Effector CD4-positive, alpha-beta T cell (primary cell): Measurements from ENCODE around the gene AFF2.

Source experiments
- DNase-seq: peaks from one replicate; pipeline ENCODE4 v3.0.0-alpha.2; 2020

Gene AFF2

DNA sequence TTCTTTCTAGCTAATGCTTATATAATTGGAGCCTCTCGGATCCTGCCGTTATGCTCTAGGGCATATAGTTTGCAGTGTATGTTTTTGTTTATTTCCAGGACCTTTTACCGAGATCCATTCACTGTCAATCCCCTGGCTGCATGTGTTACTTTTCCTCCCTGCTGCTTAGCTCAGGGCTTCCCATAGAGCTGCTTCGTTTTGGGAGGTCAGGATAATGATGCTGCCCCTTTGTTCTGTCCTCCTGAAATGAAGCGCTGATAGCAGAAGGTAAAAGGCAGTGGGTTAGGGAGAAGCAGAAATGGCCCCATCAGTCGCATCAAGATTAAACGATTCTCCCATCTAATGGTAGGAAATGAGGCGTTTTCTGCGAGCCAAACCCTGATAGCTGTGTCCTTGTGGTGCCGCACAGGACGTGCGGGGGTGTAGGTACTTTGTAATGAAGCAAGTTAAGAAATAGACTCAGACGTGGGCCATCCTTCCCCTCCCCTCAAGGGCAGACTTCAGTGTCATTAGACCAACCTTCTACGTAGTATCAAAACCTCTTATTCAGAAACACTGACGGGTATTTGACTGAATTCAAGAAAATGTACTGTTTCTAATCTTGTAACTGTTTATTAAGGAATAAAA is 37.3 kb downstream of the AFF2 start:
- no peak for DNase-seq

DNA sequence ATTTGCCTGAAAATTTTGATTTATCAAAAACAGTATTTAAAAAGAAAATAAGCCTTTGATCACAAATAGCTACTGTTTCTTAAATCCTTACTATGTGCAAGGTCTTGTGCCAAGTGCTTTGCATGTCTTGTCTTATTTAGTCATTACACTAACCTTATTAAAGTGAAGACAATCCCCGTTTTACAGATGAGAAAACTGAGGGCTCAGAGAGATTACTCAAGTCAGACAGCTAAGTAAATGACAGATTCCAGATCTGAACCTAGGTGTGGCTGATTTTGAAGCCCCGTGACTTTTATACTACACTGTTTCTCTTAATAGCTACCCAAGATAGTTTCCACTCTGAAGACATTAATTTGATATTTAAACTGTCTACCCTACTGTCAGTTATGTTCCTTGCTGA is 38.2 kb downstream of the AFF2 start:
- no peak for DNase-seq

DNA sequence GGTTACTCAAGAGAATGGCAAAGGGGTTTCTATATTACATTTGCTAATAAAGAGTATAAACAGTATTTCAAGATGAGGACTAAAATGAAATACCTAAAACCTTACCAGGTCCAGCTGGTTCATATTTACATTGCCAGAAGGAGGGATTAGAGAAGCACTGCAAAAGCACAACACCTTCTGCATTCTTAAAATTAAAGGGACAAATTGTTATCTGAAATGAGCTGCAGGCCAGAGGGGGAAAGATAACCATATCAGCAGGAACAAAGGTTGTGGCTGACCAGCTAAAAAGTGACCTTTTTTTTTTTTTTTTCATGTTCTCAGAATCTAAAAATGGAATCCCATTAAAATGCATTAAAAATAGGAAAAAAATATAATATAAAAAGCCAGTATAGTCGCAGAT is 39.7 kb downstream of the AFF2 start:
- DNase-seq, result no peak

DNA sequence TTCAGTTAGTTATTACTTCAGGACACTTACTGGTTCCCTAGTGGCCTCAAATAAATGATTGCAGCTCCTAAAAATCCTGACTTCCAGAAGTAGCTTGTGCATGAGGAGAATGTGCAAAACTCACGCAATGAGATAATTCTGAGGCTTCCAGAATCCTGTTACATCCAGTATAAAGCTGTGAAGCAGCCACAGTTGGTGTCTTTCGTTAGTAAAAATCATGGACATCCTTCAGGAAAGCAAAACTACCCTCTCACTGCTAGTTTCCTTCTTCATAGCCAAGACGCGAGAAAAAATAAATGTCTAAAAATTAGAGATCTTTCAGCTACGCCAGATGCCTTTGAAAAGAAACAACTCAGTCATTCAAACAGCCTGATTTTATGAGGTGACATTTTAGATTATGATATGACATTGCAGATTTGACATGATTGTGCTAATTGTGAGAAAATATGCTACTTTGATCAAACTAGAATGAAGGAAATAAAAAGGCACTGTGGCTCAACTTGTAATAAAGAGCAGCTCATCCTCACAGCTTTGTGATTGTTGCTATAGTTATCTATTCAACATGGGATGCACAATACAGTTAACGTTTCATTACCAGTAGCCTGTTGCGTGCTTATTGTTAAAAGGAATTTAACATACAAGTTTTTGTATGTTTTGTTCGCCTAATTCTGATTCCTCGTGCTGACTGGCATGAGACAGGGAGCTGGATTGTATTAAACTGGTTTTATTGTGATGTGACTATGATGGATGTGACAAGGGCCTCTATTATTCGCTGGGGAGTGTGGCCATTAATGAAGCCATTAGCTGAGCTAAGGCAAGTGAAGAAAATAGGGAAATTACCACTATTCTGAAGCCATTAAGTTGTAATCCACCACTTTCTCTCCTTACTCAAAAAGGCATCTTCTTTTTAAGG is 40.5 kb downstream of the AFF2 start:
- no peak for DNase-seq

DNA sequence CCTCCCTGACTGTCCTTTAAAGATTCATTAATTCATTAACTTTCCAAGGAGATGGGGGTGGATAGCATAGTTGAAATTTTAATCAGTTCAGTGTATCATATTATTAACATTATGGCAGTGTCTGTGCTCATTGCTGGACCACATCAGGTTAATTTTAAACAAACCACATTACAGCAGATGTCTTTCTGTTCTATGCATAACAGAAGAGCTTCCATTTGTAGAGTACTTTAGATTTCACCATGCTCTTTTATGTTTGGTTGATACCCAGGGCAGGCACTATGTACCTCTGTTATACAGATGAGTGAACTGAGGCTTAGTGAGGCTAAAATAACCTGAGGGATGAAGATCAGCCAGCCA is 41.1 kb downstream of the AFF2 start:
- DNase-seq, result no peak

DNA sequence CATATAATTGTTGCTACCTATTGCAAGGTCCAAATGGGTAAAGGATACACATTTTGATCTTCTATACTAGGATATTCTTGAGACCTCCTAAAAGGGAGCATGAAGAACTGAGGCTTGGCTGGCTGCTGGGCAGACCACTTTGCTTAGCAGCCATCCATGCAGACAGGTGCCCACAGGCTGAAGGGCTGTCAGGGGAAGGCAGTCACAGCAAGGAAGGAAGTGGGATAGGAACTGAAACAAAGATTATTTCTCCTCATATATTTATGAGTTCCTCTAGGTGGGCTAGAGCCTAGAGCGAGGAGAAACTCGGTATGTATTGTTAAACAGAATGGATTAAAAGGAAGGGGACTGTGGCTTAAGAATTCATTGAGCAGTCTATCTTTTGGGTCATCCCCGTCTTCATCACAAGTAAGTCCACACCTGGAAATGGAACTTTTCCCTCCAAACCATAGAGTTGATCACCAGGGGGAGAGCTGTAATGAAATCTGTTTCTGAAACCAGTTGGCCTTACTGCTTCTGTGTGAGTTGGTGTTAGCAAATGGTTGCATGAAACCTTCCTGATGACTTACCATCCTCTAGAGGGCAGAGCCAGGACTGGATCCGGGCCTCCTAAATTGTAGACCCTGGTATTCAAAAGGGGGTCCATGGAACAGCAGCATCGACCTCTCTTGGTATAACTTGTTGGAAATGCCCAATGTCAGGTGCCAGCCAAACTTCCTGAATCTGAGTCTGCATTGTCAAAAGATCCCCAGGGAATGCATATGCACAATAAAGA is 42.3 kb downstream of the AFF2 start:
- no peak for DNase-seq

DNA sequence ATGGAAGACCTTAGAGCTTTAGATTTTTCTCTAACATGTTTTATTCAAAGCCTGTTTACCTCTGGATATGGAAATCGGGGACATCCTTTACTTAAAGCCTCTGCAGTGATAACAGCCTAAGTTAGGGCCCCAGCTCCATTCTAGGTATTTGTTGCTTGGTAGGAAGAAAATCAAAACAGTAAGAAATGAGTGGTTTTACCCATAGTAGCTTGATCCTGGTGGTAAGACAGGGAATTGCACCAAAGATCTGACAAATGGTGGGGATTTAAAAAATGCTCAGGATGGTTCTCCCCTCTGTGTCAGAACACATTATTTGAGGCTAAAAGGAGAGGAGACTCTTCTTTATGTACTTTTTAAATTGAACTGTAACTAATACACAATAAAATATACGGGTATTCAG is 52.4 kb downstream of the AFF2 start:
- no peak for DNase-seq

DNA sequence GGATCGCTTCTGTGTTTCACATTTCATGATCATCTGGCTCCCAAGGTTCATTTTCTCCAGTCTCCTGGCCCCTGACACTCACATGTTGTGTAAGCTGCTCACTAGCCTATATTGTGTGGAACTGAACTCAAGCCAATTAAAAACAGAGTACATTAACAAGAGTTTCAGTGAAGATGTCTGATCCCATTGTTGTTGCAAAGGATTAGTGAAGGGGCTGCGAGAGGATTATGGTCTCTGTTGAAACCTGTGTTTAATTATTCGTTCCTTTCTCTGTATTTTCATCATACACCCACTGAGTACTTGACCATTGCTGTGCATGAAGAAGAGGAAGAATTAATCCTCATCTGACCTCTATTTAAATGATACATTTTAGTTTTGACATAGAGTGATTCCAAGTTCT is 54.7 kb downstream of the AFF2 start:
- no peak for DNase-seq

DNA sequence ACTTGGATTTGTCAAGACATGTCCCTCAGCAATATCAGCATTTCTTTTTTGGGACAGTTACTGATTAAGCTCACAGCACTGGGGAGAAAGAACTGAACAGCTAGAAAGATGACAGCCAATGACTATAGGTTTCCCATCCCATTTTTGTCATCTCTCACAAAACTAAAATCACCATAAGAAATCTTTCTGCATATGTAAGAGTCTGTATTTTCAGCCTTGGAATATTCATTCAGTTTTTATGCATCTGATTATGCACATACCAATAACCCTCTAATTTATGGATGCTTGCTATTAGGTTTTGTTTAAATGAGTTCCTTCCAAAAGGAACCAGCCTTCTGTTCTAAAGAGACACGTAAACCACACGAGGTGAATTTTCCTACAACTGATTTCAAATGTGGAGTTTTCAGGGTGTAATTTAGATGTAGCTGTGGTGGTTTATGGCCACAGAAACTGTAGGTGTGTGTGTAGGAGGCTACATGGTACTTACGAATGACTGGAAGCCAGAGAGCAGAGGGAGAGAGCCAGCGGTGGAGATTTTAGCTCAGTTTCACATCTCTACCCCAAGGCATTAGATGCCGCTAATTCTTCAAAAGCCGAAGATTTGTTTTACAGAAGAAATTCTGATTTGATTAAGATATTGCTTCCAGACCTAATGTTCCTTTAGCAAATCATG is 55.3 kb downstream of the AFF2 start:
- DNase-seq, result no peak

DNA sequence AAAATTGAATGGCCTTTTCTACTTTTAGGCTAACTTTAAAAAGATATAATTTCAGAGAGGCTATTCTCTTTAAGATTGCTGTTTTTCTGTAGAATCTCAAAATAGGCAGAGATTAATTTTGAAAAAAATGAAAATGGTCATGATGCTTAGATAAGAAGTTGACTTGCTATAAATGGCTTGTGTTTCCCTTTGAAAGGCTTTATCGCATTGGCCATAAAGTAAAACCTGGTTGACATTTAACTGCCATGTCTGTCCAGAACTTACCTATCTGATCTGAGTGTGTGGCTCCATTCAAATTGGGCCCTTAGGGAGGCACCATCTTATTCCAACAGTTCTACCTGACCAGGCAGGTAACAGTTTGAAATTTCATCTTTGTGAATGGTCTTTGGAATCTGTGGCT is 56.1 kb downstream of the AFF2 start:
- DNase-seq, result no peak

DNA sequence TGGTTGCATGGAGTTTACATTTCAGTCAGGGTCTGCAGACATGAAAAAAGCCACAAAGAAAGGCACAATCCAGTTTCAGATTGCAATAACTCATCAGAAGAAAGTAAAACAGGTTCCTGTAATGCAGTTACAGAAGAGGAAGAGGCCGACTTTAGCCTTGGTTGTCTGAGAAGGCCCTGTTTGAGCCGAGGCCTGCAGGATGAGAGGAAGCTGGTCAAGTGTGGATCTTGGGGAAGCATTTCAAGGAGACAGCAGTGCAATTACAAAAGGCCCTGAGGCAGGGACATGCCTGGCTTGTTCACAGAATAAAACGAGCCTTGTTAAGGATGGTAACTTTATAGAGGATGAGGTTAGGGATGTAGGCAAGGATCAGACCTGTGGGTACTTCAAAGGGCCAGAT is 62.4 kb downstream of the AFF2 start:
- DNase-seq, result no peak

DNA sequence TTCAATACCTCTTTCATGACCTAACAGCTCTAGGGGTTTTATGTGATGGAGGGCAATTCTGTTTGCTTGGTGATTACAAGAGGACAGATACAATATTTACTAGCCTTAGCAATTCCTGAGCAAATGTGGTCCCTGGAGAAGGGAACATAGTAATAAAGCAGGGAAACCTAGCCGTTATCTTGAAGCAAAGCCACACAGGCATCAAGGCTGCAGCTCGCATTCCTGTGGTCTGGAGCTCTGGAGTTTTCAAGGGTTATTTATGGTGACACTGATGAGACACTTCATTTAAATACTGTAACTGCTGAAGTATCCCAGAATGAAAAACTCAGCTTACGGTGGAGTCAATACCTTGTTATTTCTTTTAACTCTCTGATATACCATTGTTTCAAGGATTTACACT is 66.8 kb downstream of the AFF2 start:
- no peak for DNase-seq

DNA sequence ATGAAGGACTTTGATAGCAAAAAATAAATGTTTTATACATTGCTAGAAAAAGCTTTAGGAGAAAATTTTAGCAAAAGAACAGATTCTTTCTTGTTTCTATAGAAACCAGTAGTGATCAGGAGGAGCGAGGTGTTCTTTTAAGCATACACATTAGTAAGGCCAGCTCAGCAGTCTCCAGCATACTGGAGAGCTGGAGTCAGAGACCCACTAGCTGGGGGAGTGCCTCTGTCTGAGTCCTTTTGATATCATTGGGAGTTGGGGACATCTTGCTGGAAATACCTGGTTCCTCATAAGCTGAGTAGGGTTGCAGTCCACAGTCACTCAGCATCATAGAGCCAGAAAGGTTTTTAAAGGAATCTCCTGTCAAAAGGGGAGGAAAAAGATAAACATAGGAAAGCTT is 67.4 kb downstream of the AFF2 start:
- DNase-seq, result no peak

DNA sequence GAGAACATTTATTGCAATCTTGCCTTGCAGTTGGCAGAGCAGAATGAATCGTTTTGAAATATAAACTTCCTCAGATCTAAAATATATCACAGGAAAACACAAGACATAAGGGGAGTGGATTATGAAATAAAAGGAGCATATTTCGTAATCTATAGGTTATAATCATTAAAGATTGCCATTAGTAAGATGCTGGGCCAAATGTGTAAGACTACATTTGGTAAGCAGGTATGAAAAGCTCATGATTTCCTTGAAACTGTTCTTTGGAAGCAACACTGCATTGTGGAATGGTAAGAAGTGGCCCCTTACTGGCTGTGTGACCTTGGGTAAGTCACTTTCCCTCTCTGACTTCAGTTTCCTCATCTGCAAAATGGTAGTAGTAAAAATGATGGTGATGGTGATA is 68.3 kb downstream of the AFF2 start:
- DNase-seq, result no peak

DNA sequence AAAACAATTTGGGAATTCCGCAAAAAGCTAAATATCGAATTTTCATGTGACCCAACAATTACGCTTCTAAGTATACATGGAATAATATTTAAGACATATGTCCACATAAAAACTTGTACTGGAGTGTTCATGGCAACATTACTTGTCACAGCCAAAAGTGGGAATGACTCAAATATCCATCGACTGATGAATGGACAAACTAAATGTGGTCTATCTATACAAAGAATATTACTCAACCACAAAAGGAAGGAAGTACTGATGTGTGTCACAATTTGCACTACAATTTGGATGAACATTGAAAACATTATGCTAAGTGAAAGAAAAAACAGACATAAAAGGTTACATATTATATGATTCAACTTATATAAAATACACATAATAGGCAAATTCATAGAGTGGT is 71.9 kb downstream of the AFF2 start:
- no peak for DNase-seq

DNA sequence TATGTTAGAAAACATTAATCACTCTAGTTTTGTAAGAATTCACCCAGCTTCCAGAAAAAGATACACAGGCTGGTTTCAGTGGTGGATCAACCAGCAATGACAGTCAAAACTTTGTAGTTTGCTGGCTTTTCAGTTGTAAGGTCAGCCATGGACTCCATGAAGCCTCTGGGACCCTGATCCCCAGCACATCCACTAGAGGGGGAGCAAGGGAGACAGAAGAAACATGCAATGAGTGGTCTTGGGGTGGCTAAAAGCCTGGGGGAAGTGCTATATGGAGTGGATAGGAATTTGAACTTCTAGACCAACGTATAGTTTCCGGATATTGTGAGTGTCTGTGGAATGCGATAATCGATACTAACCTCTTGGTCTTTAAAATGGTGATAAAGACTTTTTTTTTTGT is 72.7 kb downstream of the AFF2 start:
- no peak for DNase-seq

DNA sequence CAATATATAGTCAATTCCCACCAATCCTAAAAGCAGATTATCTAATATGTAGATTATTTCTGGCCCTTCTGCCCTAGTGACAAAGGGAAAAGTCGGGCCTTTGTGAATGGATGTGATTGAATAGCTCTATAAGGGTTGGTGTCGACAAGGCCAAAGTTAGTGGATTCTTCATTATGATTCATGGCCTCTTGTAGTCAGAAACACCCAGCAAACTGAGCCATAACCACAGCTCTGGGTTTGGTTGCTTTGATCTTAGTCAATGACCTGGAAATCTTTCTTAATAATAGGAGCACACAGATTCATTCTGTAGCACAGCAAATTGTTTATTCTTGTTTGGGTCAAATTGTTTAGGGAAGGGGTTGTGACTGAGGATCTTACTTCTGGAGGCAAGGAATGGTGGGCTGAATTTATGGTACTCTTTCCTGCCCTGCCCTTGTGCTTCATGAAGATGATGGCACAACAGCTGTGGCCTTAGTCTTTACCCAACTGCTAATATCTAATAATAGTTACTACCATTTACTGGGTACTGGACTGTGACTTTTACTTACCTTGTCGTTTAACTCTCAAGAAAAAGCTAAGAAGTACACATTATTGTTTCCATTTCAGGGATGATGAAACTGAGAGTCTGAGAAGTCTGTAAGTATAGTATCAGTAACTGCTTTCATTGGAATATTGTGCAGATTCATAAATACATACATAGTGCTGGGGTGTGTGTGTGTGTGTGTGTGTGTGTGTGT is 74.0 kb downstream of the AFF2 start:
- DNase-seq, result no peak

DNA sequence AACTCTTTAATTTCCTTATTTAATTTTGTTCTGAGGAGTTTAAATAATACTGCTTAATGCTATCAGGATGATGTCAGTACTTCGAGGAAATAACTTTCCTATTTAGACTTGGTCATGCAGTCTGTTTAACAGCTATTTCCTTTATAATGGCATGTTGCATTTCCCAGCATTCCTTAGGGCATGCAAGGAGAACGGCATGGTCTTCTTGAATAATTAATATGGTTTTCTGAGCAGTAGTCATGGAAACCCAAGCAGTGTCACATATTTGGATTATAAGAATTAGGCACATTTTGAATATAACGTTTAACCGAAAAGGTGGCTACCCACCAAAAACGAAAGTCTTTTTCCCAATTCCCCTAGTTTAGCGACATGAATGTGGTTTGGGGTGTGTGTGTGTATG is 76.0 kb downstream of the AFF2 start:
- DNase-seq, result no peak

DNA sequence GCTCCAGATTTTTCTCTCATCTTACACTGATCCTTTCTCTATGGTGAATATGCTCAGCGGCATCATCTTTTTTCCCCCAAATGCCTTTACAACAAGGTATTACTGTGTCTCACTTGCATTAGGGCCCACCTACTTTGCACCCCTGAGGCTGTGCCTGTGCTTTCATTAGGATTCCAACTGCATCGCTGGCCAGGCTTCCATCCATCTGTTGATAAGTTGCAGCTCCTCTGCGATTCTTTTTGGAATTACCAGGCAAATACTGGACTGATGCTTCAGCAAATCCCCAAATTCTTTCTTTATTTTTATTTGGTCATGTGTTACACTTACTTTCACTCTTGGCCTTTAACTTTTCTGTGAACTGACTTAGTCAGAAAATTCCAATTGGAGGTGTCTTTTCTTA is 77.3 kb downstream of the AFF2 start:
- DNase-seq, result no peak

DNA sequence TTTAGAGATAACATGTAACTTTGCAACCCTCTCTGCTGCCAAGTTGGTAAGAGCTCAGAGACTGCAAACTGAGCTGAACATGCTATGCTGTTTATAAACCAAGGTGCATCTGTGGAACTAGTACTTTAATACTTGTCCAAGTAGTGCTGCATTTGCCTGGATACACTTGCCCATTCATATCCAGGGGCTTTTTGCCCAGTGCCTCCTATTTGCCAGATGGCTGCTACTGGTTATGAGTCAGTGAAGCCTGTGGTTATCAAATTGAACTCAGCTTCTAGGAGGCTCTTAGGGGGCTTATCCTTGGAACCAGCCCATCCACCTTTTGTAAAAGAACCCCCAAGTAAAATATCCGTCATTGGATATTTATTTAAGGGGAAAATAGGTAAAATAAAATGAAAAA is 79.6 kb downstream of the AFF2 start:
- no peak for DNase-seq

DNA sequence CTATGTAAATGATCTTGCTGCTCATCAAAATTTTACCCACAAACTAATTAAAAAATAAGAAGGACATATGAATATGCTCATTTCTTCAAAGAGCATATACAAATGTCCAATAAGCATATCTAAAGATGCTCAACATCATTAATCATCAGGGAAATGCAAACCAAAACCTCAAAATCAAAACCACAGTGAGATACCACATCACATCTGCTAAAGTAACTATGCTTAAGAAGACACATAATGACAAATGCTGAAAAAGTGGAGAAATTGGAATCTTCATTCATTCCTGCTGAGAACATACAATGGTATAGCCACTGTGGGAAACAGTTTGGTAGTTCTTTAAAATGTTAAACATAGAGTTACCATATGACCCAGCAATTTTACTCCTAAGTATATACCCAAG is 81.9 kb downstream of the AFF2 start:
- DNase-seq, result no peak

DNA sequence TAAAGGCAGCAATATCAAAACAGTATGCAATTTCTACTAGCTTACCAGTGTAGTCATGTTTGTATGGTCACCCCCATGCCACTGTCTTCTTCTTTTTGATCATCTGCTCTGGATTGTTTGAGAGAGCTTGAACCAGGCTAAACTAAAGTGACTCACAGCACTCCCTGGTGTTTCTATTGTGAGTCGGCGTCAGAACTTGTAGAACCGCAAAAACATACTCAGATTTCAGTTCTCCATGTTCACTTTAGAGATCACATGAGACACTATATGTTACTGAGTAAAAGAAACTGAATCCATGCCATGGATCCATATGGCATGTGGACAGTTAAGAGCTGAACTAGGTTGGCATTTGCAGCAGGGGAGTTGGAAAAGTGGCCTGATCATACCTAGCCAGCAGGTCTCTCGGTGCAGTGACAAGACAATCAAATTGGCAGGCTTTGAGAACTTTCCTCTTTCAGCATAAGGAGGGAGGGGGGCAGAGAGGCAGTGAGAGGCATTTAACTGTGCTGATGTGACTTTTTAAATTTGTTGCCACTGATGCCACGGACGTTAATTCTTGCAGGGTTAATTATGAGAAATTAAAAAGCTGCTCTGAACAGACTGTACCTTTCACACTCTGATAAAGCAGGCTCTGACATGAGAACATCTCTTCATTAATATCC is 88.4 kb downstream of the AFF2 start:
- DNase-seq, result no peak
